Caco-2 (cell line): ENCODE results near the gene RAB37. TPM values are rescaled to one million over a fixed set of nuclear protein-coding genes. Genes with fewer than 3 reads are reported as not detected.

Source experiments
- BruUV-seq: library from RNA; stranded (reverse); fragments of 400-500 nt; replicated peaks from 2 replicates; lab custom pipeline; 2021; lab: Mats Ljungman, UMichigan
- CTCF ChIA-PET: fragments of 300-600 bp; sonication (Branson Sonifier 250); formaldehyde crosslinking; loops from one replicate; lab custom pipeline; 2022; ENCODE audit warnings: antibody characterized with exemption; lab: Charles Lee
- POLR2A ChIA-PET: fragments of 300-600 bp; sonication (Branson Sonifier 250); formaldehyde crosslinking; loops from one replicate; lab custom pipeline; 2022; ENCODE audit warnings: antibody characterized with exemption; lab: Charles Lee
- DNase-seq, 2 experiments: peaks; one replicate each; pipeline versions ENCODE4 v3.0.0 to v3.0.0-alpha.2; 2020 to 2022
- H3K27me3 ChIP-seq: replicated peaks from 2 replicates; pipeline ENCODE4 v1.6.0; 2011; ENCODE audit warnings: low read length; ENCODE audit not compliant: control insufficient read depth, insufficient read depth
- H3K36me3 ChIP-seq: 2 replicates; pipeline ENCODE4 v1.5.1; 2011; ENCODE audit warnings: low read length; ENCODE audit not compliant: control insufficient read depth, insufficient read depth
- H3K4me1 ChIP-seq: fragments of 250-450 bp; sonication (Bioruptor Pico); 2 replicates; pipeline ENCODE4 v1.5.1; 2020; ENCODE audit warnings: mild to moderate bottlenecking
- H3K4me3 ChIP-seq: 2 replicates; pipeline ENCODE4 v1.5.1; 2011; ENCODE audit warnings: low read depth, mild to moderate bottlenecking, control low read depth, low read length
- H3K9me3 ChIP-seq: fragments of 250-450 bp; sonication (Bioruptor Pico); 2 replicates; pipeline ENCODE4 v1.5.1; 2020; ENCODE audit warnings: mild to moderate bottlenecking, moderate library complexity
- H3K27ac Mint-ChIP-seq: one replicate; pipeline ENCODE4 v1.8.0; 2022; ENCODE audit warnings: mixed read lengths; ENCODE audit not compliant: unreplicated experiment
- H3K27me3 Mint-ChIP-seq: one replicate; pipeline ENCODE4 v1.8.0; 2022; ENCODE audit warnings: mixed read lengths; ENCODE audit not compliant: insufficient read depth, unreplicated experiment
- H3K36me3 Mint-ChIP-seq: one replicate; pipeline ENCODE4 v1.8.0; 2022; ENCODE audit warnings: mild to moderate bottlenecking, mixed read lengths; ENCODE audit not compliant: insufficient read depth, unreplicated experiment
- H3K4me1 Mint-ChIP-seq: one replicate; pipeline ENCODE4 v1.8.0; 2022; ENCODE audit warnings: low read depth, mixed read lengths; ENCODE audit not compliant: unreplicated experiment
- H3K4me3 Mint-ChIP-seq: one replicate; pipeline ENCODE4 v1.8.0; 2022; ENCODE audit warnings: mild to moderate bottlenecking, moderate library complexity, mixed read lengths; ENCODE audit not compliant: unreplicated experiment
- H3K9me3 Mint-ChIP-seq: one replicate; pipeline ENCODE4 v1.8.0; 2022; ENCODE audit warnings: mixed read lengths; ENCODE audit not compliant: unreplicated experiment
- intact Hi-C: fragments of 100-400 bp; cut with micrococcal nuclease; formaldehyde crosslinking; loops from one replicate; pipeline ENCODE4 v1.10.0; 2022; ENCODE audit not compliant: unreplicated experiment
- total RNA-seq: library from RNA; stranded (reverse); gene quantifications from 2 replicates; pipeline ENCODE4 v1.2.3, GENCODE V29; 2022
- TF ChIP-seq, protein P1 (sequence below), 2 experiments: fragments of 200-600 bp in 1 of 2; IDR thresholded peaks; 1 replicate in 1 of 2; 2 replicates in 1 of 2; pipeline versions ENCODE4 v1.5.1 to v1.8.0; 2011 to 2022; ENCODE audit warnings: antibody characterized with exemption in 1 of 2, control low read depth in 1 of 2, inconsistent platforms in 1 of 2, low read depth in 1 of 2, low read length in 1 of 2, mild to moderate bottlenecking in 1 of 2, moderate library complexity in 1 of 2; ENCODE audit not compliant: insufficient read depth in 1 of 2, severe bottlenecking in 1 of 2, unreplicated experiment in 1 of 2

RAB37 gene
- total RNA-seq, 1 experiment from 2014 or later = 12.3 TPM

DNA sequence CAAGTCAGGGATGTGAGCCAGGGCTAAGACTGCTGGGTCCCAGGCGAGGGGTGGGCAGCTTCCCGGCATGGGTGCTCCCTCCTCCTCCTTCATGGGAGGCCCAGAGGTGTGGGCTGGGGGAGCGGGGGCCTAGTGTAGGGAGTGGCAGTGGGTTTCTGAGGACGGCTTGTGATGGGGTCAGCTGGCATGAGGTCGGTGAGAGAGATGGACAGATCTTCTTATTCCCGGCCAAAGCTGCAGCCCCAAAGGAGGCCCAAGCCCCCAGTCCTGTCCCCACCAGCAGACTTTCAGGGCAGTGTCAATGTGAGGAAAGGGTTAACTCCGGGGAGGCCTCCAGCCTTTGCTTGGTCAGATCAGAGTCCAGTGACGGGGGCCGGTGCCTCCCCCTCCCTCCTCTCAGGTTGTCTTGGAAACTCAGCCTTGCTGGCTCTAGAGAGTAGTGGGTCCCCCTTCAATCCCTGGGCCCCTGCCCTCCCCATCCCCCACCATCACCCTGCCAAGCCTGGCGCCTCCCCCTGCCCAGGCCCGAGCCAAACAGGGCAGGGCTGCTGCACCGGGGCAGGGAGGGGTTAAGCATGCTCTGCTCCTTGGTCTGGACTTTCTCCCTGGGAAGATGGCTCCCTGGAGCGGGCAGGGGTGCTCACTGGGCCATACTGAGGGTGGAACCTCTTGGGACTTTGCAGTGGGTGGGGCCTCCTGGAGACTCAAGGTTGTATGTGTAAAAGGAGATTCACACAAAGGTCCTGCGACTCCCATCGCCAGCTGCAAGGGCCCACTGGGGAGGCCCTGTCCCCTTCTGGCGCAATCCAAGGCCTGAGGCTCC is 26.7 kb downstream of the RAB37 start:
- intact Hi-C loops = no loop called here
- peak overlapping the region; percentile 29 for H3K4me3 ChIP-seq
- no peaks in the 10 kb centered on the region for H3K27me3 ChIP-seq
- H3K27ac Mint-ChIP-seq = peak overlapping the region; percentile 60
- peak overlapping the region; percentile 39 for H3K4me3 Mint-ChIP-seq
- peak; percentile 95 to 98 for DNase-seq
- H3K36me3 Mint-ChIP-seq = peaks cover 58% of the 10 kb centered on the region
- ChIA-PET CTCF (interaction anchor here (0.6 to 3.1 kb wide), 8 partner anchors 10 to 106 kb away, joined by 3 to 18 read pairs (median 6); partner anchors contain the start of genes NAT9 and RAB37), POLR2A (interaction anchor here (1.2 to 1.6 kb wide), 3 partner anchors 10 to 14 kb away, joined by 3 to 5 read pairs (median 4); no protein-coding TSS in a partner anchor)
- H3K27me3 Mint-ChIP-seq = no peaks in the 10 kb centered on the region
- H3K9me3 ChIP-seq = no peaks in the 10 kb centered on the region
- no TSS peak for BruUV-seq
- H3K9me3 Mint-ChIP-seq = no peaks in the 10 kb centered on the region
- TF ChIP-seq, protein P1, sequence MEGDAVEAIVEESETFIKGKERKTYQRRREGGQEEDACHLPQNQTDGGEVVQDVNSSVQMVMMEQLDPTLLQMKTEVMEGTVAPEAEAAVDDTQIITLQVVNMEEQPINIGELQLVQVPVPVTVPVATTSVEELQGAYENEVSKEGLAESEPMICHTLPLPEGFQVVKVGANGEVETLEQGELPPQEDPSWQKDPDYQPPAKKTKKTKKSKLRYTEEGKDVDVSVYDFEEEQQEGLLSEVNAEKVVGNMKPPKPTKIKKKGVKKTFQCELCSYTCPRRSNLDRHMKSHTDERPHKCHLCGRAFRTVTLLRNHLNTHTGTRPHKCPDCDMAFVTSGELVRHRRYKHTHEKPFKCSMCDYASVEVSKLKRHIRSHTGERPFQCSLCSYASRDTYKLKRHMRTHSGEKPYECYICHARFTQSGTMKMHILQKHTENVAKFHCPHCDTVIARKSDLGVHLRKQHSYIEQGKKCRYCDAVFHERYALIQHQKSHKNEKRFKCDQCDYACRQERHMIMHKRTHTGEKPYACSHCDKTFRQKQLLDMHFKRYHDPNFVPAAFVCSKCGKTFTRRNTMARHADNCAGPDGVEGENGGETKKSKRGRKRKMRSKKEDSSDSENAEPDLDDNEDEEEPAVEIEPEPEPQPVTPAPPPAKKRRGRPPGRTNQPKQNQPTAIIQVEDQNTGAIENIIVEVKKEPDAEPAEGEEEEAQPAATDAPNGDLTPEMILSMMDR (IDR thresholded peaks at IDR 0.05; ENCODE audit: insufficient read depth in 1 of 2, low read depth in 1 of 2, low read length in 1 of 2, severe bottlenecking in 1 of 2, unreplicated experiment in 1 of 2) = peak in 1 of 2 experiments; percentile 7
- peaks cover 36% of the 10 kb centered on the region for H3K4me1 Mint-ChIP-seq
- peaks cover 76% of the 10 kb centered on the region for H3K4me1 ChIP-seq
- H3K36me3 ChIP-seq = peaks cover 4% of the 10 kb centered on the region

DNA sequence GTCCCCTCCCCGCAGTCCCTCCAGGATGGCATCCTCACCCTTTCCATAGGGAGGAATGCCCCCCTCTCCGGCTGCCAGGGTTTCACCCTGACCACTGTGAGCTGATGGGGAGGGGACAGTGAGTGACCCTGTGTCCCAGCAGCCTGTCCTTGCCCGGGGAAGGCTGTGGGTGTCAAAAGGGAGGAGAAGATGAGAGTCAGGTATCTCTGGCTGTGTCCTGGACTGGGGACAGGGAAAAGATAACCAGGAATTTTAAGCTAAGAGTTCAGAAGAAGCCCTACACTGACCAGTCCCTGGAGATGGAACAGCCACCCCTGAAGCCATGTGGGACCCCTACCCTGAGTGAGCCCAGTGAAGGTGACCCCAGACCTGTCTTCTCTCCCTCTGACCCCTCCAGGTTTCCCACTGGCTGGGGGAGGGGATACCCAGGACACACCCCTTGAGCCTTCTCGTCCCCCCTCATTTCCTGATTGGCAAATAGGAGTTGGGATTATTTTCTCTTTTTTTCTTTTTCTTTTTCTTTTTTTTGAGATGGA is 27.8 kb downstream of the RAB37 start:
- H3K4me1 ChIP-seq = peaks cover 75% of the 10 kb centered on the region

DNA sequence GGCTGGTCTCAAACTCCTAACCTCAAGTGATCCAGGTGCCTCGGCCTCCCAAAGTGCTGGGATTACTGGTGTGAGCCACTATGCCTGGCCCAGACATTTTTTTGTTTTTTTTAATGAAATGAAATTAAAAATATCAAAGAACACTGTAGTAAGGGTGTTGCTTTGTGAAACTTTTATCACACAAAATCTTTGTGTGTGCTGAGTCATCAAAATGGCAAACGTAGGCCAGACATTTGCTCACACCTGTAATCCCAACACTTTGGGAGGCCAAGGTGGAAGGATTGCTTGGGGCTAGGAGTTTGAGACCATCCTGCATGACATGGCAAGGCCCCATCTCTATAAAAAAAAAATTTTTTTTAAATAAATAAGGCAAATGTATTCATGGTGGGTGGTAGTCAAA is 29.4 kb downstream of the RAB37 start:
- POLR2A ChIA-PET = no interaction called here
- CTCF ChIA-PET = no interaction called here
- Histone ChIP-seq H3K27me3 (no peaks in the 10 kb centered on the region), H3K4me1 (peaks cover 71% of the 10 kb centered on the region), H3K9me3 (no peaks in the 10 kb centered on the region), H3K4me3 (no peak overlapping the region), H3K36me3 (peaks cover 9% of the 10 kb centered on the region)
- BruUV-seq = no TSS peak
- H3K4me3 Mint-ChIP-seq = no peak overlapping the region
- H3K27ac Mint-ChIP-seq = peak overlapping the region; percentile 55
- peaks cover 36% of the 10 kb centered on the region for H3K4me1 Mint-ChIP-seq
- no peak for DNase-seq
- intact Hi-C loops = no loop called here
- H3K36me3 Mint-ChIP-seq = peaks cover 73% of the 10 kb centered on the region
- H3K27me3 Mint-ChIP-seq = no peaks in the 10 kb centered on the region
- H3K9me3 Mint-ChIP-seq = no peaks in the 10 kb centered on the region
- TF ChIP-seq, protein P1 (IDR thresholded peaks at IDR 0.05; ENCODE audit: insufficient read depth in 1 of 2, low read depth in 1 of 2, low read length in 1 of 2, severe bottlenecking in 1 of 2, unreplicated experiment in 1 of 2) = no peak

More for the DNA sequence above, 27.8 kb downstream of the RAB37 start:
- ChIA-PET POLR2A (interaction anchor here (1.2 to 1.6 kb wide), 2 partner anchors 9 to 15 kb away, joined by 4 to 5 read pairs; no protein-coding TSS in a partner anchor), CTCF (interaction anchor here (0.6 to 3.1 kb wide), 5 partner anchors 9 to 107 kb away, joined by 3 to 18 read pairs (median 6); partner anchors contain the start of gene RAB37)
- Mint-ChIP-seq H3K9me3 (no peaks in the 10 kb centered on the region), H3K27ac (peak overlapping the region; percentile 60), H3K36me3 (peaks cover 62% of the 10 kb centered on the region), H3K4me3 (peak overlapping the region; percentile 39), H3K4me1 (peaks cover 30% of the 10 kb centered on the region), H3K27me3 (no peaks in the 10 kb centered on the region)
- no peaks in the 10 kb centered on the region for H3K27me3 ChIP-seq
- H3K4me3 ChIP-seq = 0 out of 2 replicates have a peak overlapping the region, but pooled peaks have one; percentile 0
- H3K36me3 ChIP-seq = peaks cover 6% of the 10 kb centered on the region
- TF ChIP-seq, protein P1 (IDR thresholded peaks at IDR 0.05; ENCODE audit: insufficient read depth in 1 of 2, low read depth in 1 of 2, low read length in 1 of 2, severe bottlenecking in 1 of 2, unreplicated experiment in 1 of 2) = no peak
- BruUV-seq = no TSS peak
- no peaks in the 10 kb centered on the region for H3K9me3 ChIP-seq
- DNase-seq = no peak
- intact Hi-C loops = no loop called here
